UCSD-AML1 (cell line): ENCODE data around the gene CKAP2L.
"Not testable (repeated sequence)": the region's sequence is repeated elsewhere in the genome, so short reads cannot be mapped to it uniquely, and the experiment has no call there.

Experiments used
- DNase-seq: peaks from one replicate; lab custom pipeline; 2025; ENCODE audit not compliant: unreplicated experiment; lab: John Stamatoyannopoulos, UW

CKAP2L gene

GRCh38 chr2:112728029-112728362 is 36.4 kb downstream of the CKAP2L start:
- DNase-seq = no peak

- DNase-seq = no peak
These were observed 37.0 kb downstream of the CKAP2L start for GRCh38 chr2:112727276-112728028.

- DNase-seq = peak; percentile 93
These were observed 37.8 kb downstream of the CKAP2L start for GRCh38 chr2:112726487-112727190.

GRCh38 chr2:112725545-112726457 is 38.6 kb downstream of the CKAP2L start:
- no peak for DNase-seq

- peak; percentile 81 for DNase-seq
These were observed 39.6 kb downstream of the CKAP2L start for GRCh38 chr2:112724591-112725525.

- no peak for DNase-seq
These were observed 40.4 kb downstream of the CKAP2L start for GRCh38 chr2:112723995-112724394.

- no peak for DNase-seq
These were observed 40.9 kb downstream of the CKAP2L start for GRCh38 chr2:112723547-112723940.

GRCh38 chr2:112722816-112723546 is 41.4 kb downstream of the CKAP2L start:
- DNase-seq = no peak

- DNase-seq = no peak
These were observed 42.4 kb downstream of the CKAP2L start for GRCh38 chr2:112721819-112722522.

- no peak for DNase-seq
These were observed 43.6 kb downstream of the CKAP2L start, which contains the start of gene NT5DC4 for GRCh38 chr2:112720785-112721184. Gene NT5DC4, plus strand, starts transcription at chr2:112721020. Its CDS starts 60 bp downstream, at chr2:112721080.

GRCh38 chr2:112718863-112719370 is 45.5 kb downstream of the CKAP2L start:
- no peak for DNase-seq

GRCh38 chr2:112716826-112717352 is 47.5 kb downstream of the CKAP2L start:
- DNase-seq = not testable (repeated sequence)

GRCh38 chr2:112716094-112716493 is 48.3 kb downstream of the CKAP2L start:
- not testable (repeated sequence) for DNase-seq

- DNase-seq = no peak
These were observed 49.4 kb downstream of the CKAP2L start for GRCh38 chr2:112714836-112715631.

GRCh38 chr2:112714331-112714730 is 50.1 kb downstream of the CKAP2L start:
- no peak for DNase-seq

GRCh38 chr2:112713926-112714325 is 50.5 kb downstream of the CKAP2L start:
- DNase-seq = no peak

- no peak for DNase-seq
These were observed 50.9 kb downstream of the CKAP2L start for GRCh38 chr2:112713585-112713925.
